PFSK-1 (cell line): ENCODE measurements around the gene CDC42BPG.

Experiments used
- POLR2AphosphoS5 ChIP-seq: IDR thresholded peaks from 2 replicates; pipeline ENCODE4 v1.6.1; 2012; ENCODE audit warnings: low read depth, mild to moderate bottlenecking, control low read depth, low read length, moderate library complexity
- REST ChIP-seq, 2 experiments: IDR thresholded peaks; 2 replicates each; pipeline versions ENCODE4 v1.6.1 to v1.8.0; 2011 to 2012; ENCODE audit warnings: low read depth in 2 of 2, low read length in 2 of 2, control low read depth in 1 of 2, inconsistent platforms in 1 of 2, mild to moderate bottlenecking in 1 of 2, moderate library complexity in 1 of 2; ENCODE audit not compliant: insufficient read depth in 1 of 2
- SIN3A ChIP-seq: IDR thresholded peaks from 2 replicates; pipeline ENCODE4 v1.6.1; 2012; ENCODE audit warnings: mild to moderate bottlenecking, low read length, moderate library complexity, borderline replicate concordance; ENCODE audit not compliant: insufficient read depth
- TAF1 ChIP-seq: IDR thresholded peaks from 2 replicates; pipeline ENCODE4 v1.6.1; 2012; ENCODE audit warnings: low read length, control low read depth, borderline replicate concordance; ENCODE audit not compliant: insufficient read depth

DNA sequence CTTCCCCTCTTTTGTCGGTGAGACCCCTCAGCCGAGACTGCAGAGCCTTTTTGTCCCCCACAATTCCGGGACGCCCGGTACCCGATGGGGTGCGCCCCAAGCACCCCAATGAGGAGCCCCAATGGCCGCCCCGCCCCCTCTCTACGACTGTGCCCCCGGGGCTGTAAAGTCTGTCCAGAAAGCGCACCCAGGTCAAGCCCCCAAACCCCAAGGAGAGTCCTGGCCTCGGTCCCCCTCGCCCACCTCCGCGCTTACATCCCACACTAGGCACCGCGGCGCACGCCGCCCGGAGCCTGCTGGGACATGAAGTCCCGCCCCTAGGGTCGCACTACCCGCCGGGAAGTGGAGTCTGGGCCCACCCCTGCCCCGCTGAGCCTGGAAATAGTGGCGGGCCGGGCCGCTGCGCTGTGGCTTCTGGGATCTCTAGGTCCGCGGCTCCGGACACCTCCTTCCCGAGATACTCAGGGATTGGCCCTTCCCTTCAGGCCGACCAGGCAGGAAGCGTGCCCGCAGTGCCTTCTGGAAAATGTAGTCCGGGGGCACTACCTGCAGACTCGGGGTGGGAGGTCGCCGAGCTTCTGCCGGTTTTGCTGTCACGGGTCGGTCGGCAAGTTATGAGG, 34.1 kb downstream of the CDC42BPG start, which contains the start of gene MEN1:
- TF ChIP-seq SIN3A (no peak), POLR2AphosphoS5 (peak; percentile 88), TAF1 (no peak), REST (IDR thresholded peaks at IDR 0.05; ENCODE audit: insufficient read depth in 1 of 2, low read depth in 2 of 2, low read length in 2 of 2) (no peak)
